ENCODE measurements around the gene FERMT2. TPM values are rescaled to one million over a fixed set of nuclear protein-coding genes. Genes with fewer than 3 reads are reported as not detected.
"Not testable (repeated sequence)": the region's sequence is repeated elsewhere in the genome, so short reads cannot be mapped to it uniquely, and the experiment has no call there.

The FERMT2 gene
- polyA plus RNA-seq, 2 of the 4 experiments (the other 2 are of a cell fraction), result 42.9 to 102 TPM

DNA sequence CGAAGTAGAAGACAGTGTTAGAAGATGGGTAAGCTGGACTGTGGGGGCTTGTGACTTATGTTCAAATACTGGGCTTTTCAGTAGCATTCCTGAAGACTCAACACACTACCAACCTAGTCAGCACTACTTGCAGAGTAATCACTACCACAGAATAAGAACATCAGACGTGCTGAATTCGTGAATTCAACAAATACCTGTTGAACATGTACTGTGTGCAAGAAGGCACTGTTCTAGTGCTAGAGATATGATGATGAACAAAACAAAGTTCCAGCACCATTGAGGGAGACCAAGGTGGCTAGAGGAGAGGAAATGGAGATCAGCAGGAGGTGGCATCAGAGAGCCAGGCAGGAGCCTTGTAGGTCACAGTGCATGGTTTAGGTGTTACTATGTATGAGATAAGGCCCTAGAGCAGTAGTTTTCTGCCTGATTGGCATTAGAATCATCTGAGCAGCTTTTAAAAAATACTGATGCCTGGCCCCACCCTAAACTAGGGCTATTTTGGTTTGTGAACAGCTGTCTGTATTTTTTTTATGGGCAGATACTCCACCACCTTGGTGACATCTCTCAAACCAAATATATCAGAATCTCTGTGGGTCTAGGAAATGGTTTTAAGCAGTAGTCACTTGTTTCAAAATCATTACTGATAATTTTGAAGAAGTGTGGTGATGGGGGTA is 26.8 kb downstream of the FERMT2 start (continued):
- TF ChIP-seq EHMT2 (IDR thresholded peaks at IDR 0.05; ENCODE audit: low read depth), result no peak
- TF ChIP-seq CBX8 (IDR thresholded peaks at IDR 0.05), result no peak
- no peak for TF ChIP-seq HOXB13 (CRISPR knock-in tag; IDR thresholded peaks at IDR 0.05; ENCODE audit: low read depth)
- TF ChIP-seq SMC3 (IDR thresholded peaks at IDR 0.05), result peak; percentile 44

DNA sequence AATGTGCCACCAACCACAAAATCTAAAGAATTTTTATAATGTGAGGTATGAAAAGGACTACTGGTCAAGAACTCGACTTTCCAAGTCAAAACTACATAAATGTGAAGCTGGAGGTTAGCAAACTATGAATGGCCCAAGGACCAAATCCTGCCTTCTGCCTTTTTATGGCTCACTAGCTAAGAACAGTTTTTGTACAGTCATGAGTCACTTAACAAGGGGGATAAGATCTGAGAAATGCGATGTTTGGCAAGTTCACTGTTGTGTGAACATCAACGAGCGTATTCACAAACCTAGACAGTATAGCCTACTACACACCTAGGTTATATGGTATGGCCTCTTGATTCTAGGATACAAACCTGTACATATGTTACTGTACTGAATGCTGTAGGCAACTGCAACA is 28.2 kb downstream of the FERMT2 start:
- Histone ChIP-seq H3K4me2 (peak overlapping the region; percentile 12; the same call in 2 of the 3 replicates), H3K27ac (peak overlapping the region in 1 of 2 experiments; percentile 28; a peak in 1 of 6 replicates), H3K9me3 (no peaks in the 10 kb centered on the region), H3K4me3 (no peak overlapping the region), H3K4me1 (peaks cover 91% of the 10 kb centered on the region)
- FAIRE-seq (no peak), DNase-seq (ENCODE audit: low read depth in 1 of 2, low spot score in 1 of 2) (no peak), ATAC-seq (no peak)
- WGBS (ENCODE audit: missing lambda C conversion rate), result 56% methylated on average over 4 of the region's 4 CpGs
- no peak for TF ChIP-seq PHF8 (IDR thresholded peaks at IDR 0.05; ENCODE audit: borderline replicate concordance, low read depth)
- no peak for TF ChIP-seq MAZ (IDR thresholded peaks at IDR 0.05; ENCODE audit: borderline replicate concordance, low read depth, low read length)
- TF ChIP-seq EHMT2 (IDR thresholded peaks at IDR 0.05; ENCODE audit: low read depth), result no peak
- TF ChIP-seq JUN (IDR thresholded peaks at IDR 0.05), result no peak
- no peak for TF ChIP-seq MYC (IDR thresholded peaks at IDR 0.05; ENCODE audit: borderline replicate concordance, low read length)
- ChIA-PET POLR2A (interaction anchor here (1.0 kb wide), 1 partner anchor 17 kb away, joined by 3 read pairs; no protein-coding TSS in a partner anchor), CTCF (interaction anchor here (0.6 to 2.8 kb wide), 6 partner anchors 12 to 132 kb away, joined by 3 to 13 read pairs (median 6); no protein-coding TSS in a partner anchor)

DNA sequence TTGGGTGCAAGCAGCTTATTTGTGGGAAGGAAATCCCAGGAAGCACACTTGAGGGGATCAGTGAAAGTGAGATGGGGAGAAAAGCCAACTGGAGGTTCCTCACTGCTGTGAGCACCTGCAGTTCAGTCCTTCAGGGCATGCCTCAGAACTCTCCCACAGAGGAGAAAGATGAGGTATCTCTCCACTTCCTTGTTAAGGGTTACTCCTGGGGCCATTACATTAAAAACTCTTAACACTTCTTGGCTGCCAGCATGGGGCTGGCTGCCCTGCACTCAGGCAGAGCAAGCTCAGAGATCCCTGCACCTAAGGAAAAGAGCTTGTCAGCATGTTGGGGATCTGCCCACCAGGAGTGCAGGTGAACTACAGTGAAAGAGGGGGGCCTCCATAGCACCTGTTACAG is 28.8 kb downstream of the FERMT2 start:
- H3K9me3 ChIP-seq, result no peaks in the 10 kb centered on the region
- H3K4me2 ChIP-seq, result peak overlapping the region; percentile 12; the same call in 1 of the 3 replicates
- H3K4me1 ChIP-seq, result peaks cover 91% of the 10 kb centered on the region
- CTCF ChIA-PET, result interaction anchor here (0.6 to 2.8 kb wide), 7 partner anchors 11 to 133 kb away, joined by 3 to 13 read pairs (median 5); no protein-coding TSS in a partner anchor
- peak overlapping the region in 1 of 2 experiments; percentile 28; a peak in 2 of 6 replicates for H3K27ac ChIP-seq
- POLR2A ChIA-PET, result interaction anchor here (1.0 kb wide), 1 partner anchor 16 kb away, joined by 3 read pairs; no protein-coding TSS in a partner anchor
- no peak for FAIRE-seq
- ATAC-seq, result no peak
- no peak for DNase-seq (ENCODE audit: low read depth in 1 of 2, low spot score in 1 of 2)
- no peak overlapping the region for H3K4me3 ChIP-seq
- TF ChIP-seq HOXB5 (CRISPR knock-in tag; IDR thresholded peaks at IDR 0.05), result no peak
- TF ChIP-seq MAZ (IDR thresholded peaks at IDR 0.05; ENCODE audit: borderline replicate concordance, low read depth, low read length), result no peak

DNA sequence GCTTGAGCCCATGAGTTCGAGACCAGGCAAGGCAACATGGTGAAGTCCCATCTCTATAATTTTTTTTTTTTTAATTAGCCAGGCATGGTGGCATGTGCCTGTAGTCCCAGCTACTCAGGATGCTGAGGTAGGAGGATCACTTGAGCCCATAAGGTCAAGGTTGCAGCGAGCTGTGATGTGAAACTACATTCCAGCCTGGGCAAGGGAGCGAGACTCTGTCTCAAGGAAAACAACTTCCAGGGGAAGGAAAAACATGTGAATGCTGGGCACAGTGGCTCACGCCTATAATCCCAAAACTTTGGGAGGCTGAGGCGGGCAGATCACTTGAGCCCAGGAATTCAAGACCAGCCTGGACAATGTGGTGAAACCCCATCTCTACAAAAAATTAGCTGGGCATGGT is 30.4 kb downstream of the FERMT2 start:
- Histone ChIP-seq H3K4me1 (peaks cover 77% of the 10 kb centered on the region), H3K4me2 (peak overlapping the region; percentile 70)
- POLR2A ChIA-PET, result interaction anchor here (0.7 to 1.9 kb wide), 2 partner anchors 31 to 685 kb away, joined by 5 to 7 read pairs; partner anchors contain the start of gene FERMT2

DNA sequence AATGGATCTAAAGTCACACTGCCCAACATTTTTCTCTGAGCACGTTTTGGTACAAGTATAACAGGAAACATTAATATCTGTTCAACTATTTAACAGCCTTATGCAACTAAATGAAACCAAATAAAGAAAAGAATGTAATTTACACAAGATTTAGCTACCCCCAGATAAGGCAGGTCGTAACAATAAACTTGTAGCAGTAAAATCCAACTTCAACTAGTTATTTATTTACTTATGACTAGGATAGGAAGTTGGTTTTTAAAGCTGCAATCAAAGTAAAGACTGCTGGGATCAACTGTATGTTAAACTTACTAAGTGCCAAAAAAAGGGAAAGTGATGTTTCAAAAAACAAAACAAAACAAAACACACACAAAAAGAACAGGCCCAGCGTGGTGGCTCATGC is 30.9 kb downstream of the FERMT2 start:
- ChIA-PET POLR2A (interaction anchor here (0.6 to 1.9 kb wide), 2 partner anchors 21 to 32 kb away, joined by 3 to 7 read pairs; partner anchors contain the start of gene FERMT2), CTCF (no interaction called here)
- WGBS (ENCODE audit: missing lambda C conversion rate), result 14% methylated on average over 3 of the region's 3 CpGs
- peak overlapping the region; percentile 39 to 75 for H3K27ac ChIP-seq
- H3K4me2 ChIP-seq, result peak overlapping the region; percentile 70
- ATAC-seq (no peak), FAIRE-seq (peak; percentile 32), DNase-seq (ENCODE audit: low read depth in 1 of 2, low spot score in 1 of 2) (no peak)
- H3K4me1 ChIP-seq, result peaks cover 75% of the 10 kb centered on the region
- H3K9me3 ChIP-seq, result no peaks in the 10 kb centered on the region
- H3K4me3 ChIP-seq, result no peak overlapping the region
- no peak for TF ChIP-seq POLR2AphosphoS2 (conservative IDR thresholded peaks at IDR 0.05; ENCODE audit: low read length)
- TF ChIP-seq, protein P1, sequence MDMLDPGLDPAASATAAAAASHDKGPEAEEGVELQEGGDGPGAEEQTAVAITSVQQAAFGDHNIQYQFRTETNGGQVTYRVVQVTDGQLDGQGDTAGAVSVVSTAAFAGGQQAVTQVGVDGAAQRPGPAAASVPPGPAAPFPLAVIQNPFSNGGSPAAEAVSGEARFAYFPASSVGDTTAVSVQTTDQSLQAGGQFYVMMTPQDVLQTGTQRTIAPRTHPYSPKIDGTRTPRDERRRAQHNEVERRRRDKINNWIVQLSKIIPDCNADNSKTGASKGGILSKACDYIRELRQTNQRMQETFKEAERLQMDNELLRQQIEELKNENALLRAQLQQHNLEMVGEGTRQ (IDR thresholded peaks at IDR 0.05), result no peak
- TF ChIP-seq MYC (IDR thresholded peaks at IDR 0.05; ENCODE audit: borderline replicate concordance, low read length), result no peak
- TF ChIP-seq, protein P2, sequence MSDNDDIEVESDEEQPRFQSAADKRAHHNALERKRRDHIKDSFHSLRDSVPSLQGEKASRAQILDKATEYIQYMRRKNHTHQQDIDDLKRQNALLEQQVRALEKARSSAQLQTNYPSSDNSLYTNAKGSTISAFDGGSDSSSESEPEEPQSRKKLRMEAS (IDR thresholded peaks at IDR 0.05), result no peak
- TF ChIP-seq EHF (CRISPR knock-in tag; IDR thresholded peaks at IDR 0.05), result no peak
- no peak for TF ChIP-seq ZNF302 (CRISPR knock-in tag; IDR thresholded peaks at IDR 0.05)
- TF ChIP-seq ZC3H11A (IDR thresholded peaks at IDR 0.05), result no peak
- no peak for TF ChIP-seq HDAC2 (IDR thresholded peaks at IDR 0.05)
- TF ChIP-seq EP300 (IDR thresholded peaks at IDR 0.05), result no peak

More for the DNA sequence above, 30.4 kb downstream of the FERMT2 start:
- H3K9me3 ChIP-seq; FAIRE-seq; ATAC-seq; H3K4me3 ChIP-seq; DNase-seq (ENCODE audit: low read depth in 1 of 2, low spot score in 1 of 2): not testable (repeated sequence)
- peak overlapping the region; percentile 39 to 75; a peak in 5 of 6 replicates for H3K27ac ChIP-seq
- CTCF ChIA-PET, result interaction anchor here (2.7 kb wide), 1 partner anchor 14 kb away, joined by 7 read pairs; no protein-coding TSS in a partner anchor
- 92% methylated on average over 5 of the region's 5 CpGs for WGBS (ENCODE audit: missing lambda C conversion rate)
